Liver (tissue), 9 donors: ENCODE results near the gene TERT. TPM values are rescaled to one million over a fixed set of nuclear protein-coding genes. Genes with fewer than 3 reads are reported as not detected.

Experiments
- DNase-seq: peaks from one replicate; pipeline ENCODE4 v3.0.0-alpha.2; 2017; ENCODE audit warnings: low spot score
- H3K27ac ChIP-seq, 2 donors: one replicate each; pipeline ENCODE4 v1.7.0; 2013; ENCODE audit warnings: inconsistent platforms in 2 of 2, low read length in 2 of 2, control low read depth in 1 of 2, low read depth in 1 of 2, mild to moderate bottlenecking in 1 of 2
- H3K27me3 ChIP-seq, 4 donors: one replicate each; pipeline versions ENCODE4 v1.6.1 to v1.7.0; 2013; ENCODE audit warnings: low read length in 3 of 4, inconsistent platforms in 1 of 4, mild to moderate bottlenecking in 1 of 4, moderate library complexity in 1 of 4; ENCODE audit not compliant: control insufficient read depth in 4 of 4, insufficient read depth in 4 of 4
- H3K36me3 ChIP-seq, 4 donors: one replicate each; pipeline versions ENCODE4 v1.6.1 to v1.7.0; 2013; ENCODE audit warnings: low read length in 3 of 4, mild to moderate bottlenecking in 3 of 4, low read depth in 1 of 4, moderate library complexity in 1 of 4; ENCODE audit not compliant: control insufficient read depth in 4 of 4, insufficient read depth in 3 of 4
- H3K4me1 ChIP-seq, 4 donors: one replicate each; pipeline versions ENCODE4 v1.6.1 to v1.7.0; 2013; ENCODE audit warnings: low read length in 3 of 4, mild to moderate bottlenecking in 3 of 4, moderate library complexity in 1 of 4; ENCODE audit not compliant: control insufficient read depth in 4 of 4, insufficient read depth in 4 of 4
- H3K4me3 ChIP-seq, 3 donors: one replicate each; pipeline versions ENCODE4 v1.6.1 to v1.7.0; 2013; ENCODE audit warnings: low read length in 3 of 3, control low read depth in 1 of 3, low read depth in 1 of 3, mild to moderate bottlenecking in 1 of 3
- H3K9ac ChIP-seq, 2 donors: one replicate each; pipeline ENCODE4 v1.7.0; 2013; ENCODE audit warnings: low read length in 2 of 2, mild to moderate bottlenecking in 2 of 2, moderate library complexity in 2 of 2, control low read depth in 1 of 2, low read depth in 1 of 2
- H3K9me3 ChIP-seq, 4 donors: one replicate each; pipeline versions ENCODE4 v1.6.1 to v1.7.0; 2013; ENCODE audit warnings: low read length in 3 of 4; ENCODE audit not compliant: control insufficient read depth in 4 of 4
- GABPA ChIP-seq, 2 donors: IDR thresholded peaks in 1 of 2; conservative IDR thresholded peaks in 1 of 2; 2 replicates each; pipeline ENCODE4 v1.6.1; 2016; ENCODE audit warnings: antibody characterized with exemption in 2 of 2, mild to moderate bottlenecking in 1 of 2, moderate library complexity in 1 of 2
- HNF4A ChIP-seq, 2 donors: conservative IDR thresholded peaks; 2 replicates each; pipeline ENCODE4 v1.6.1; 2016; ENCODE audit warnings: antibody characterized with exemption in 2 of 2, mild to moderate bottlenecking in 2 of 2
- JUND ChIP-seq, 2 donors: IDR thresholded peaks; 2 replicates each; pipeline ENCODE4 v1.6.1; 2016; ENCODE audit warnings: antibody characterized with exemption in 2 of 2
- NR2F2 ChIP-seq: IDR thresholded peaks from 2 replicates; pipeline ENCODE4 v1.6.1; 2016; ENCODE audit warnings: antibody characterized with exemption
- RAD21 ChIP-seq, 2 donors: IDR thresholded peaks; 2 replicates each; pipeline ENCODE4 v1.6.1; 2016; ENCODE audit warnings: antibody characterized with exemption in 2 of 2, mild to moderate bottlenecking in 2 of 2
- REST ChIP-seq: IDR thresholded peaks from 2 replicates; pipeline ENCODE4 v1.6.1; 2016; ENCODE audit warnings: antibody characterized with exemption, mild to moderate bottlenecking
- RXRA ChIP-seq, 2 donors: IDR thresholded peaks; 2 replicates each; pipeline ENCODE4 v1.6.1; 2017 to 2018; ENCODE audit warnings: antibody characterized with exemption in 2 of 2, mild to moderate bottlenecking in 1 of 2
- TAF1 ChIP-seq: conservative IDR thresholded peaks from 2 replicates; pipeline ENCODE4 v1.6.1; 2016; ENCODE audit warnings: antibody characterized with exemption, mild to moderate bottlenecking
- WGBS: extraction: QIAGEN DNeasy Blood & Tissue Kit; methylation state at CpG from one replicate; pipeline ENCODE4 v1.1.7; 2013; 5-methylcytosine and 5-hydroxymethylcytosine counted together
- polyA plus RNA-seq, 2 donors: library from polyadenylated mRNA; stranded (reverse) in 1 of 2; unstranded in 1 of 2; fragments of 200-250 nt in 1 of 2; fragments of >200 nt in 1 of 2; fragmentation: Nextera tagmentation in 1 of 2; extraction: Ambion mirVana in 1 of 2; gene quantifications; one replicate each; pipeline versions ENCODE4 v1.2.1 to v1.2.3, GENCODE V29; 2013 to 2015
- total RNA-seq, 2 donors: library from RNA; depleted of rRNA; stranded (reverse); fragments of >200 nt; gene quantifications; one replicate each; pipeline ENCODE4 v1.2.3, GENCODE V29; 2014
- TF ChIP-seq, protein P1 (sequence below): IDR thresholded peaks from 2 replicates; pipeline ENCODE4 v1.6.1; 2016; ENCODE audit warnings: antibody characterized with exemption
- TF ChIP-seq, protein P2 (sequence below): fragments of 150-350 bp; IDR thresholded peaks from 2 replicates; pipeline ENCODE4 v1.5.1; 2017; ENCODE audit warnings: improper control_type of control experiment, low read depth, low read length; ENCODE audit not compliant: missing input control
- donor health status: healthy.
- donor health status: healthy.
- donor health status: healthy.
- donor health status: healthy.
- donor health status: healthy.

Gene TERT
- total and polyA plus RNA-seq, 4 donors, result 0.14 TPM; not detected in 3

DNA sequence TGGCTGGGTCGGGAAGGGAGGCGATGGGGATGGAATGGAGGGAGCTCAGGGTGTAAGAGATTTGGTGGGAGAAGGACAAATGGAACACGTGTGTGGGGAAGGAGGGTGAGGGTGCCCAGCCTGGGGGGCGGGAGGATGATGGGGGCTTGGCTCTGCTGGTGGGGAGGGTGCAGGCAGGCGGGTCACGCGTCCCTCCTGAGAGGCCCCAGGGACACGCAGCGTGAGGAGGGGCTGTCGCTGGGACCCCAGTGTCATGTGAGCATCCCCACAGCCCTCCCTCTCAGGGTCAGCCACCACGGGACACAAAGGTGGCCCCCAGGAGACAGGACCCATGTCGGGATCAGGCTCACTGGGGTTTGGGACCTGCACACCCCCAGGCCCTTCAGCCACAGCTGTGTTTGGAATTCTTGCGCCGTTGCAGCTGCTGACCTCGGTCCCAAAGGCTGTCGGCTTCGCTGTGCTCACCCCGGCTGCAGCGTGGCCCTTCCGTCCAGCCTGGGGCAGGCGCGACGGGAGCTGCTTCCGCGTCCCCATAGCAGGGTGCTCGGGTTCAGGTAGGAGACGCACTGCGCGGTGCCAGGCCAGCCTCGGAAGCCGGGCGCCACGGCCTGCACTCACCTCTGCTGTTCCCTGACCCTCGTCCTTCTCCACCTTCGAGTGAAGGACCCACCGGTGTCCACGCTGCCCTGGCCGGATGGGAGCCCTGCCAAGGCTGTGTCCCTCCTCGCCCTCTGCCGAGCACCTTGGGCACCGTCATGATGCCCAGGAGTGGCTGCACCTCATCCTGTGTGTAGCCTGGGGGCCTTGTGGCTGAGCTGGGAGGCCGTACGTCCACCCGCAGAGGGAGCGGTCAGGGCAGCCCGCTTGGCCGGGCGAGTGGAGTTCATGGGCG, 88.1 kb downstream of the TERT start:
- no peak for DNase-seq
- TF ChIP-seq, protein P1, sequence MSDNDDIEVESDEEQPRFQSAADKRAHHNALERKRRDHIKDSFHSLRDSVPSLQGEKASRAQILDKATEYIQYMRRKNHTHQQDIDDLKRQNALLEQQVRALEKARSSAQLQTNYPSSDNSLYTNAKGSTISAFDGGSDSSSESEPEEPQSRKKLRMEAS, result no peak
- Histone ChIP-seq H3K4me3 (no peak overlapping the region), H3K9me3 (no peaks in the 10 kb centered on the region), H3K27ac (no peak overlapping the region), H3K9ac (no peak overlapping the region), H3K27me3 (no peaks in the 10 kb centered on the region), H3K36me3 (no peaks in the 10 kb centered on the region), H3K4me1 (peaks cover 0 to 10% (median 4%) of the 10 kb centered on the region in 4 donors)
- WGBS, result 86% methylated on average over 49 of the region's 49 CpGs

DNA sequence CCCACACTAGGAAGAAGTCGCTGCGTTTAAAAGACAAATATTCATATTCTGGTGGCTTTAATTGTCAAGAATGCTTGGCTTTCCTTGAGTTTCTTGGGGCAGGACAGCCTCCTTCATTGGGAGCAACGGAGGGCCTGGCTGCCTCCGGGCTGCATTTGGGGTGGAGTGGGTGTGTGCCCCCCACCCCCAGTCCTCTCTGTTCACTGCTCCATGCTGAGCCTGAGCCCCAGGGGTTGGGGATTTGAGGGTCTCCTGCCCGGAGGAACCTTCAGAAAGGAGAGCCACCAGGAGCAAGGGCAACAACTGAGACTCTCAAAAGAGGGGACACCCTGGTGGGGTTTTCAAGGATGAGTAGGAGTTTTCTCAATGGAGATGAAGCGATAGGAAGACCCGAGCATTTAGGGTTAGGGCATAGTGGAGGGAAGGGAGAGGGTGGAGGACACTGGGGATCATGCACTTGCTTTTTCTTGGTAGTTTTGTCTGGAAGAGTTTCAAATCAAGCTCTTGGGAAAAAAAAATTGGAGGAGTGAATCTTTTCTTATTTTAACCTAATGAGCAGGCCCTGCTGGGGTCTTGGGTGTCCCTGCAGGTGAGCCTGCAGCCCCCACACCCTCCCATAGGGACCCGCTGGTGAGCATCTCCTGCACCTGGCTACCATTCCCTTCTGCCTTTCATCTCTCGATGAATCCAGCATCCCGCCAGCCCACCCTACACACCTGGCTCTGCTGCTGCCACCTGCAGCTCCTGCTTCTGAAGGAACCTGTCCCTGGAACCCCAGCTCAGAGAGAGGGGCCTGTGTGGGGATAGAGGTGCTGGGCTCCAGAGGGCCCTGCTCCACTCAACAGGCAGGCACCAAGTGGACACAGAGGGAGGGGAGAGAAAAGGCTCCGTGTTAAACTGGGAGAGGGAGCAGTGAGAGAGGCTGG, 89.3 kb downstream of the TERT start:
- TF ChIP-seq GABPA (IDR thresholded peaks at IDR 0.05 in 1 of 2, conservative IDR thresholded peaks at IDR 0.05 in 1 of 2) (no peak), RXRA (IDR thresholded peaks at IDR 0.05) (no peak), REST (no peak), TAF1 (no peak), HNF4A (conservative IDR thresholded peaks at IDR 0.05) (no peak), RAD21 (IDR thresholded peaks at IDR 0.05) (no peak), NR2F2 (no peak), JUND (IDR thresholded peaks at IDR 0.05) (no peak)
- TF ChIP-seq, protein P2, sequence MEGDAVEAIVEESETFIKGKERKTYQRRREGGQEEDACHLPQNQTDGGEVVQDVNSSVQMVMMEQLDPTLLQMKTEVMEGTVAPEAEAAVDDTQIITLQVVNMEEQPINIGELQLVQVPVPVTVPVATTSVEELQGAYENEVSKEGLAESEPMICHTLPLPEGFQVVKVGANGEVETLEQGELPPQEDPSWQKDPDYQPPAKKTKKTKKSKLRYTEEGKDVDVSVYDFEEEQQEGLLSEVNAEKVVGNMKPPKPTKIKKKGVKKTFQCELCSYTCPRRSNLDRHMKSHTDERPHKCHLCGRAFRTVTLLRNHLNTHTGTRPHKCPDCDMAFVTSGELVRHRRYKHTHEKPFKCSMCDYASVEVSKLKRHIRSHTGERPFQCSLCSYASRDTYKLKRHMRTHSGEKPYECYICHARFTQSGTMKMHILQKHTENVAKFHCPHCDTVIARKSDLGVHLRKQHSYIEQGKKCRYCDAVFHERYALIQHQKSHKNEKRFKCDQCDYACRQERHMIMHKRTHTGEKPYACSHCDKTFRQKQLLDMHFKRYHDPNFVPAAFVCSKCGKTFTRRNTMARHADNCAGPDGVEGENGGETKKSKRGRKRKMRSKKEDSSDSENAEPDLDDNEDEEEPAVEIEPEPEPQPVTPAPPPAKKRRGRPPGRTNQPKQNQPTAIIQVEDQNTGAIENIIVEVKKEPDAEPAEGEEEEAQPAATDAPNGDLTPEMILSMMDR, result no peak
- H3K27ac ChIP-seq, result no peak overlapping the region

More for the DNA sequence above, 89.3 kb downstream of the TERT start:
- DNase-seq, result no peak
- Histone ChIP-seq H3K4me1 (peaks cover 0 to 10% (median 4%) of the 10 kb centered on the region in 4 donors), H3K36me3 (no peaks in the 10 kb centered on the region), H3K27me3 (no peaks in the 10 kb centered on the region), H3K9ac (no peak overlapping the region), H3K4me3 (no peak overlapping the region), H3K9me3 (no peaks in the 10 kb centered on the region)
- WGBS, result 79% methylated on average over 11 of the region's 11 CpGs
